Gastrocnemius medialis (tissue), 4 donors: Measurements from ENCODE around the gene SLC9B2. TPM values are rescaled to one million over a fixed set of nuclear protein-coding genes. Genes with fewer than 3 reads are reported as not detected.

Experiments used
- ATAC-seq, 2 donors: fragments of 150-250 bp; one replicate each; pipeline ENCODE4 v1.9.1; 2016
- DNase-seq, 2 donors: peaks; one replicate each; pipeline ENCODE4 v3.0.0-alpha.2; 2019
- H3K27ac ChIP-seq, 4 donors: fragments of 200-600 bp; sonication (generic); 1 replicate in 1 of 4; 2 replicates in 3 of 4; pipeline ENCODE4 v1.5.1; 2016 to 2018; ENCODE audit warnings: mild to moderate bottlenecking in 2 of 4, moderate library complexity in 1 of 4
- H3K27me3 ChIP-seq, 3 donors: fragments of 200-600 bp; sonication (generic) in 2 of 3; 1 replicate in 1 of 3; 2 replicates in 2 of 3; pipeline versions ENCODE4 v1.5.1 to v1.6.0; 2016 to 2019; ENCODE audit warnings: mild to moderate bottlenecking in 1 of 3, moderate library complexity in 1 of 3
- H3K36me3 ChIP-seq, 2 donors: fragments of 200-600 bp; sonication (generic) in 1 of 2; one replicate each; pipeline ENCODE4 v1.5.1; 2017 to 2018
- H3K4me1 ChIP-seq, 2 donors: fragments of 200-600 bp; sonication (generic) in 1 of 2; one replicate each; pipeline ENCODE4 v1.5.1; 2016 to 2017; ENCODE audit warnings: mild to moderate bottlenecking in 2 of 2
- H3K4me3 ChIP-seq, 4 donors: fragments of 200-600 bp; sonication (generic) in 3 of 4; 1 replicate in 1 of 4; 2 replicates in 3 of 4; pipeline ENCODE4 v1.5.1; 2016 to 2019; ENCODE audit warnings: mild to moderate bottlenecking in 2 of 4
- H3K9me3 ChIP-seq, 3 donors: fragments of 200-600 bp; sonication (generic) in 2 of 3; 1 replicate in 1 of 3; 2 replicates in 2 of 3; pipeline ENCODE4 v1.5.1; 2016 to 2019
- CTCF ChIP-seq, 5 experiments: fragments of 450-650 bp in 3 of 5; fragments of 200-600 bp in 2 of 5; sonication (generic) in 2 of 5; IDR thresholded peaks in 4 of 5; conservative IDR thresholded peaks in 1 of 5; 1 replicate in 4 of 5; 2 replicates in 1 of 5; pipeline ENCODE4 v1.5.1; 2016 to 2019; ENCODE audit warnings: antibody characterized with exemption in 5 of 5, mild to moderate bottlenecking in 3 of 5, moderate library complexity in 3 of 5
- POLR2A ChIP-seq, 2 donors: fragments of 450-650 bp; IDR thresholded peaks; one replicate each; pipeline ENCODE4 v1.6.1; 2017; ENCODE audit warnings: antibody characterized with exemption in 2 of 2, mild to moderate bottlenecking in 2 of 2, moderate library complexity in 2 of 2
- in situ Hi-C, 4 donors: fragments of 200-750 bp; cut with MboI; loops; one replicate each; pipeline versions ENCODE4 v1.15.0 to v1.8.0; 2017; ENCODE audit warnings: low sequenced_read_pairs in 4 of 4
- intact Hi-C: fragments of 100-400 bp; cut with DNase I; formaldehyde crosslinking; loops from one replicate; pipeline ENCODE4 v1.15.1; 2023; ENCODE audit warnings: low total_unique reads
- total RNA-seq, 4 donors: library from RNA; depleted of rRNA; stranded (reverse); fragments of >200 nt; gene quantifications; one replicate each; pipeline versions ENCODE4 v1.1.0 to v1.2.3, GENCODE V29; 2016

The SLC9B2 gene
- total RNA-seq, 4 donors from 2014 or later = 2.0 to 6.1 (median 2.3) TPM

- intact Hi-C loops = loop anchor here (5.0 kb wide), 2 partner anchors 250 to 510 kb away; partner anchors contain the start of genes MANBA and NFKB1
- in situ Hi-C loops = loop anchor here in 2 of 4 donors (10.0 to 25.0 kb wide), 2 partner anchors 137 to 575 kb away; no protein-coding TSS in a partner anchor
- H3K27ac ChIP-seq = peak overlapping the region; percentile 51 to 76 (median 64)
Observed at GRCh38 chr4:103012060-103012459, 64.5 kb downstream of the SLC9B2 start.

GRCh38 chr4:103011378-103012025 lies 65.1 kb downstream of the SLC9B2 start:
- Histone ChIP-seq H3K27ac (peak overlapping the region; percentile 51 to 76 (median 64)), H3K4me3 (no peak overlapping the region), H3K9me3 (no peaks in the 10 kb centered on the region), H3K36me3 (no peaks in the 10 kb centered on the region), H3K4me1 (peaks cover 13 to 17% of the 10 kb centered on the region in 2 donors), H3K27me3 (no peaks in the 10 kb centered on the region)
- no peak for TF ChIP-seq POLR2A (IDR thresholded peaks at IDR 0.05)
- TF ChIP-seq CTCF (IDR thresholded peaks at IDR 0.05 in 4 of 5, conservative IDR thresholded peaks at IDR 0.05 in 1 of 5) = no peak
- peak in 1 of 2 donors; percentile 12 for ATAC-seq
- in situ Hi-C loops = loop anchor here in 2 of 4 donors (10.0 to 25.0 kb wide), 2 partner anchors 137 to 574 kb away; no protein-coding TSS in a partner anchor
- no peak for DNase-seq
- intact Hi-C loops = loop anchor here (2.0 to 5.0 kb wide), 4 partner anchors 87 to 567 kb away; partner anchors contain the start of genes BDH2, MANBA and NFKB1

More at GRCh38 chr4:103012060-103012459, 64.5 kb downstream of the SLC9B2 start:
- Histone ChIP-seq H3K36me3 (no peaks in the 10 kb centered on the region), H3K4me1 (peaks cover 13 to 17% of the 10 kb centered on the region in 2 donors), H3K4me3 (no peak overlapping the region), H3K27me3 (no peaks in the 10 kb centered on the region), H3K9me3 (no peaks in the 10 kb centered on the region)
- DNase-seq (no peak), ATAC-seq (peak; percentile 35 to 62)
- no peak for TF ChIP-seq CTCF (IDR thresholded peaks at IDR 0.05 in 4 of 5, conservative IDR thresholded peaks at IDR 0.05 in 1 of 5)
- no peak for TF ChIP-seq POLR2A (IDR thresholded peaks at IDR 0.05)

GRCh38 chr4:103010804-103011203 lies 65.8 kb downstream of the SLC9B2 start:
- in situ Hi-C loops (loop anchor here in 2 of 4 donors (10.0 to 25.0 kb wide), 2 partner anchors 136 to 574 kb away; no protein-coding TSS in a partner anchor), intact Hi-C loops (loop anchor here (2.0 to 5.0 kb wide), 4 partner anchors 88 to 566 kb away; partner anchors contain the start of genes BDH2, MANBA and NFKB1)
- no peak overlapping the region for H3K4me3 ChIP-seq
- no peaks in the 10 kb centered on the region for H3K9me3 ChIP-seq
- H3K4me1 ChIP-seq = peaks cover 13 to 17% of the 10 kb centered on the region in 2 donors
- TF ChIP-seq CTCF (IDR thresholded peaks at IDR 0.05 in 4 of 5, conservative IDR thresholded peaks at IDR 0.05 in 1 of 5) (no peak), POLR2A (IDR thresholded peaks at IDR 0.05) (no peak)
- DNase-seq (no peak), ATAC-seq (no peak)
- H3K36me3 ChIP-seq = no peaks in the 10 kb centered on the region
- peak overlapping the region in 1 of 4 donors; percentile 76 for H3K27ac ChIP-seq
- no peaks in the 10 kb centered on the region for H3K27me3 ChIP-seq

- peak; percentile 89 to 91 for ATAC-seq
- Histone ChIP-seq H3K36me3 (no peaks in the 10 kb centered on the region), H3K4me1 (peaks cover 13 to 17% of the 10 kb centered on the region in 2 donors), H3K27ac (no peak overlapping the region), H3K27me3 (no peaks in the 10 kb centered on the region), H3K9me3 (no peaks in the 10 kb centered on the region), H3K4me3 (no peak overlapping the region)
- TF ChIP-seq POLR2A (IDR thresholded peaks at IDR 0.05) (no peak), CTCF (IDR thresholded peaks at IDR 0.05 in 4 of 5, conservative IDR thresholded peaks at IDR 0.05 in 1 of 5) (peak in 4 of 5 experiments; percentile 66 to 81 (median 73))
- in situ Hi-C loops = loop anchor here (5.0 to 25.0 kb wide), 5 partner anchors 387 to 572 kb away; no protein-coding TSS in a partner anchor
- intact Hi-C loops = loop anchor here (1.0 kb wide), 2 partner anchors 389 to 560 kb away; no protein-coding TSS in a partner anchor
- no peak for DNase-seq
Observed at GRCh38 chr4:103008875-103009729, 67.5 kb downstream of the SLC9B2 start.
